Measurements from ENCODE around the gene UTF1.
A peak's percentile ranks its signal among the peaks of the same experiment; 100 is the strongest.

Gene UTF1

DNA sequence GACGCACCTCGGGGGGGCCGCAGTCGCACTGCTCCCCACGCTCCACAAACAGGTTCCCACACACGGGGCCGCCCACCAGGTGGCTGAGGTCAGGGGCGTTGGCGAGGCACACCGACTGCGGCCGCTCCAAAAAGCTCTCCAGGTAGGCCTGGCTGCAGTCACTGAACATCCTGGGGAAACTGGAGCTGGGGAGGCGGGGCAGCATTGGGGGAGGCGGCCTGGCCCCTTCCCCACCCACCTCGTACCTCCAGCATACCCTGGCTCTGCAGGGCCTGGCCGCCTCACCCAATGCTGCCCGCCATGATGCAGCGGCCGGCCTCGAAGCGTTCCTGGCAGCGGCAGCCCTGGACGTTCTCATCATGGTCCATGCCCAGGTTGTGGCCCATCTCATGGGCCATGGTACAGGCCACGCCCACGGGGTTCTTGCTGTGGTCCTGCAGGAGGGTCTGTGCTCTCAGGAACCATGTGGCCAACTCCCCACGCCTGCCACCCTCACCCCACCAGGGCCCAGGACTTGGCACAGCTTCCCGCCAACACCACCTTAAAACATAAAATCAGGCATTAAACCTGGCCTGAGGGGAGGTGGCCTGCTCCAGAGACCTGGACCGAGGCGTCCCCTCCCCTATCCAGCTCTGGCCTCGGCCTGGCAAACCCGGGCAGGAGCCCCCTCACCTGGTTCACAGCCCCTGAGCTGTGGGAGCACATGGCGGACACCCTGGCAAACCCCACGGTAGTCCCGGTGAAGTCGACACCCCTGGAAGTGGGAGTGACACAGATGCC lies 41.7 kb downstream of the UTF1 start:
- intact Hi-C loops (cut with micrococcal nuclease), result no loop called here
- no peaks in the 10 kb centered on the region for H3K27me3 Mint-ChIP-seq
- H3K27ac Mint-ChIP-seq, result no peak overlapping the region
- H3K36me3 Mint-ChIP-seq (ENCODE audit: low read depth), result peaks cover 96% of the 10 kb centered on the region
- peaks cover 35% of the 10 kb centered on the region for H3K4me1 Mint-ChIP-seq (ENCODE audit: low read depth)
- H3K4me3 Mint-ChIP-seq, result no peak overlapping the region
- H3K9me3 Mint-ChIP-seq, result no peaks in the 10 kb centered on the region

DNA sequence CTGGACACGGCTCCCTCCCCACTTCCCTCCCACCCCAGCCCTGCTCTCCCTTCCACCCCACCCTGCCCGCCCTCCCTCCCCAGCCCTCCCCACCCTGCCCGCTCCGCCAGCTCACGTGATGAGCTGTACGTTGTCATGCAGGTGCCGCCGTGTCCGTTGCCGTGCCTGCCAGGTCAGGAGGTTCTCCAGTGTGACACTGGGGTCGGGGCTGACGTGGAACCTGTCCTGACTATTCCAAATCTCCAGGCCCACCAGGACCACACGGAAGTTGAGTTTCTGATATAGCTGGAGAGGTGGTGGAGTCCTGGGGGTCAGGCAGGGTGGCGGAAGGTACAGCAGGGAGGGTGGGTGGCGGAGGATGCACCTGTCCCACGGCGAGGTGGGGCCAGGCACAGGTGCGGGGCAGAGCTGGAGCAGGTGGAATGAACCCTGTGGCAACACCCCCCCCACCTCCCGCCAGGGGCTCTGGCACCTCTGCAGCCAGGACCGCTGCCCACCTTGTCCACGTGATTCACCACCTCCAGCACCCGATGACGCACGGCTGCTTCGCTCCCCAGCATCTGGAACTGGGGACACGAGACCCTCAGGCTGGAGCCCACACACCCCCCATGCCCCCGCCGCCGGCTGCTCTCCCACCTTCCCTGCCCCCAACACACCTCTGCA lies 42.4 kb downstream of the UTF1 start:
- H3K9me3 Mint-ChIP-seq, result no peaks in the 10 kb centered on the region
- no peak overlapping the region for H3K4me3 Mint-ChIP-seq
- H3K27me3 Mint-ChIP-seq, result no peaks in the 10 kb centered on the region
- no peak overlapping the region for H3K27ac Mint-ChIP-seq
- intact Hi-C loops (cut with micrococcal nuclease), result no loop called here
- H3K4me1 Mint-ChIP-seq (ENCODE audit: low read depth), result peaks cover 41% of the 10 kb centered on the region
- peaks cover 88% of the 10 kb centered on the region for H3K36me3 Mint-ChIP-seq (ENCODE audit: low read depth)

DNA sequence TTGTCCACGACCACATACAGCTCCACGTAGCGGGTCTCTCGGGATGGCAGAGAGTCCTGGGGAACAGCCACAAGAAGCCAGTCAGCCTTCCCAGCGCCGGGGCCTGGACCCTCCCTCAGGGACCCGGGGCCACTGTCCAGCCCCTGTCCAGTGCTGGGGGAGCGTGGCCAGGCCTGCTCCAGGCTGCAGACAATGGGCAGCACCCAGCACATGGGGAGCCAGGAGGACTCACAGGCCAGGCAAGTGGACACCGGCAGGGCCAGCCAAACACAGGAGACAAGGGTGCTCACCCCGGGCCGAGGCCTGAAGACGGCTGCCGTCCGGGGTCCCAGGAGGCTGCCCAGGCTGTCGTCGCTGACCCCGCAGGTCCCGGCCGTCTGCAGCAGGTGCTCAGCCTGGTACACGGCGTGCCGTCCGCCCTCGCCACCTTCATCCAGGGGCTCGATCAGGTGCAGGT lies 43.0 kb downstream of the UTF1 start:
- Mint-ChIP-seq H3K27ac (no peak overlapping the region), H3K4me1 (ENCODE audit: low read depth) (peaks cover 46% of the 10 kb centered on the region), H3K36me3 (ENCODE audit: low read depth) (peaks cover 83% of the 10 kb centered on the region), H3K4me3 (no peak overlapping the region), H3K9me3 (no peaks in the 10 kb centered on the region), H3K27me3 (no peaks in the 10 kb centered on the region)
- intact Hi-C loops (cut with micrococcal nuclease), result no loop called here

DNA sequence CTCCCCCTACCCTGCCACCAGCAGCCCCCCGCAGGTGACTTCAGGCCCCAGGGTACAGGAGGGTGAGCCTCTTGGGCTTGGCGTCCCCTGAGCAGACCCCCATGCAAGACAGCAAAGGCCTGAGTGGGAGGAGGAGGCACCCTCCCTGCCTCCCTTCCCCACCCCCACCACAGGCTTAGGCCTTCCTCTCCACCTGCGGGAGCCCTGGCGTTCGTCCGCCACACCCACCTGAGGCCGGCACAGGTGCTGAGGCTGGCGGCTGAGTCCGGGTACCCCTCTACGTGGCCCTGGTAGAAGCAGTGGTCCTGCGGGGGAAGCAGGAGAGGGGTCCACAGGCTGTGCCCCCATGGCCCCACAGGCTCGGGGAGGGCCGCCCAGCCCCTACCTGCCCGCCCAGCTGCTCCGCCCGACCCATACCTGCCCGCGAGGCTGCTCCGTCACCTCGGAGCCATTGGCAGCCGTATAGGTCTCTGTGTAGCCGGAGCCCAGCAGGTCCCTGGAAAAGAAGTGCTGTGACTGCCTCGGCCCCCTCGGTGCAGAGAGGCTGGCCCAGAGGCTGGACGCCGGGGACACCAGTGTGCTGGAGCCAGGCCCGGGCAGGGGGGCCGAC lies 43.6 kb downstream of the UTF1 start:
- peaks cover 82% of the 10 kb centered on the region for H3K36me3 Mint-ChIP-seq (ENCODE audit: low read depth)
- peaks cover 53% of the 10 kb centered on the region for H3K4me1 Mint-ChIP-seq (ENCODE audit: low read depth)
- no peaks in the 10 kb centered on the region for H3K9me3 Mint-ChIP-seq
- peak overlapping the region; percentile 30 for H3K4me3 Mint-ChIP-seq
- intact Hi-C loops (cut with micrococcal nuclease), result no loop called here
- H3K27me3 Mint-ChIP-seq, result no peaks in the 10 kb centered on the region
- H3K27ac Mint-ChIP-seq, result no peak overlapping the region

DNA sequence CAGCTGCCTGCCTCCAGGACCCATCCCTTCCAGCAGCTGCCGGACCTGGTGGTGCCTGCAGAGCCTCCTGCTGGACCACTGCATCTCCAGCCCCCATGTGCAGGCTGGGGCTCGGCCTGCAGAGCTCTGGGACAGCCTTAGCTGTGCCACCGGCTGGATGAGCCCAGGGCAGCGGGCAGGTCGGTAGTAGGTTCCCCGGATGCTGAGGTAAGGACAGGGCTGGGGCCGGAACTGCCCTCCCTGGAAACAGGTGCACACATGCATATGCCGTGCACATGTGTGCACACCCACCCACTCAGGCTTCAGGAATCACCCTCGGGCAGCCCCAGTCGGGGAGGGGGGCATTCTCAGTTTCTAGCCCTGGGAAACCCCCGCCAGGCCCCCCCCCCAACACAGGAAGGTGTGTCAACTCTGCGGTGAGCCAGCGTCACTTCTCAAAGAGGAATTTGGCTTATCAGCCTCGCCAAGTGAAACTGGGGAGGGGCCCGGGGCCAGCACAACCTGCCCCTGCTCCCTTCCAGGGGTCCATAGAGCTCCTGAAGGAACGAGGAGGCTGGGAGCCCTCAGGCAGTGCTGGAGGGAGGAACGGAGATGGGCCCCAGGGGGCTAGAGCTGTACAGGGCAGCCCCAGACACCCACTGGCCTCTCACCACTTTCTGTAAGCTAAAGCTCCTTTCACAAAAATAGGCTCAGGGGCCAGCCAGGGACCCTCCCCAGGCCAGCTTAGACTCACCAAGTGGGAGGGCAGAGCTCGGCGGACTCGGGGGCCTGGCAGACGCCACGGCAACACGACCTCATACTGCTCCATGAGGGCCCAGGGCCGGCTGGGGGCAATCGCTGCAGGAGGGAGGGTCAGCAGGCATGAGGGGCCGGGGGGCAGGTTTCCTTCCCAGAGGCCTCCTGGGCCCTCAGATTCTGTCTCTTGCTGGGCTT lies 45.0 kb downstream of the UTF1 start:
- no peaks in the 10 kb centered on the region for H3K27me3 Mint-ChIP-seq
- peak overlapping the region; percentile 95 for H3K27ac Mint-ChIP-seq
- no peaks in the 10 kb centered on the region for H3K9me3 Mint-ChIP-seq
- H3K4me3 Mint-ChIP-seq, result peak overlapping the region; percentile 82
- peaks cover 66% of the 10 kb centered on the region for H3K4me1 Mint-ChIP-seq (ENCODE audit: low read depth)
- intact Hi-C loops (cut with micrococcal nuclease), result no loop called here
- peaks cover 82% of the 10 kb centered on the region for H3K36me3 Mint-ChIP-seq (ENCODE audit: low read depth)

DNA sequence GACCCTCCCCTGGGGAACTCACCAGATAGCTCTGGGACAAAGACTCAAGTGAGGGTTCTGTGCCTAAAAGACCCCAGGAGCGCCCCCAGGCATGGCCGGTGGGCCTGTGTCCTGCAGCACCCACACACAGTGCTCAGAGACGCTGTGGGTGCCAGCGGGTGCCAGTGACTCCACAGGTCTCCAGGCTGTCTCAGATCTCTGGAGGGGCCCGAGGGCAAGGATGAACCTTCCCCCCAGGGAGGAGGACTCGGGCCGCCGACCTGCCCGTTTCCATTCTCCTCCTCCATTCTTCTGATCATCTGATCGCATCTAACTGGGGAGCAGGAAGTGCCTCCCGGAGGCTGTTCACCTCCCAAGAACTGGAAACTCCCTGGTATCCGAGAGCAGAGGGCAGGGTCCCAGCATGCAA lies 45.7 kb downstream of the UTF1 start:
- intact Hi-C loops (cut with micrococcal nuclease), result no loop called here
- Mint-ChIP-seq H3K4me3 (peak overlapping the region; percentile 82), H3K4me1 (ENCODE audit: low read depth) (peaks cover 73% of the 10 kb centered on the region)

DNA sequence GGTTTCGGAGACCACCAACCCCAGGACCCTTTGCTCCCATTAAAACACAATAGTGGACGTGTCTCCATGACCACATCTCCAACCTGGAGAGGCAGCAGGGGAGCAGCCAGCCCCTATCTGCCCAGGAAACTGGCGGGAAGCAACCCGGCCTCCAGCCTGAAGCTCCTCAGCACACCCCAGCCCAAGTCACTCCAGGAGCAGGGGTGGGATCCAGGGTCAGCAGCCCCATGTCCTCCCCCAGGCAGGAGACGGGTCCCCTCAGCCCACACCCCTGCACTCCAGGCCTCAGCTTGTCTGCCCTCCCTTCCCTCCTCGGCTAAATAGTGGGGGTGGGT lies 46.0 kb downstream of the UTF1 start:
- Mint-ChIP-seq H3K9me3 (no peaks in the 10 kb centered on the region), H3K27me3 (no peaks in the 10 kb centered on the region), H3K4me3 (peak overlapping the region; percentile 82), H3K27ac (peak overlapping the region; percentile 95), H3K4me1 (ENCODE audit: low read depth) (peaks cover 77% of the 10 kb centered on the region), H3K36me3 (ENCODE audit: low read depth) (peaks cover 82% of the 10 kb centered on the region)
- intact Hi-C loops (cut with micrococcal nuclease), result no loop called here

More for the DNA sequence above, 45.7 kb downstream of the UTF1 start:
- H3K27me3 Mint-ChIP-seq, result no peaks in the 10 kb centered on the region
- no peaks in the 10 kb centered on the region for H3K9me3 Mint-ChIP-seq
- H3K27ac Mint-ChIP-seq, result peak overlapping the region; percentile 95
- H3K36me3 Mint-ChIP-seq (ENCODE audit: low read depth), result peaks cover 82% of the 10 kb centered on the region

DNA sequence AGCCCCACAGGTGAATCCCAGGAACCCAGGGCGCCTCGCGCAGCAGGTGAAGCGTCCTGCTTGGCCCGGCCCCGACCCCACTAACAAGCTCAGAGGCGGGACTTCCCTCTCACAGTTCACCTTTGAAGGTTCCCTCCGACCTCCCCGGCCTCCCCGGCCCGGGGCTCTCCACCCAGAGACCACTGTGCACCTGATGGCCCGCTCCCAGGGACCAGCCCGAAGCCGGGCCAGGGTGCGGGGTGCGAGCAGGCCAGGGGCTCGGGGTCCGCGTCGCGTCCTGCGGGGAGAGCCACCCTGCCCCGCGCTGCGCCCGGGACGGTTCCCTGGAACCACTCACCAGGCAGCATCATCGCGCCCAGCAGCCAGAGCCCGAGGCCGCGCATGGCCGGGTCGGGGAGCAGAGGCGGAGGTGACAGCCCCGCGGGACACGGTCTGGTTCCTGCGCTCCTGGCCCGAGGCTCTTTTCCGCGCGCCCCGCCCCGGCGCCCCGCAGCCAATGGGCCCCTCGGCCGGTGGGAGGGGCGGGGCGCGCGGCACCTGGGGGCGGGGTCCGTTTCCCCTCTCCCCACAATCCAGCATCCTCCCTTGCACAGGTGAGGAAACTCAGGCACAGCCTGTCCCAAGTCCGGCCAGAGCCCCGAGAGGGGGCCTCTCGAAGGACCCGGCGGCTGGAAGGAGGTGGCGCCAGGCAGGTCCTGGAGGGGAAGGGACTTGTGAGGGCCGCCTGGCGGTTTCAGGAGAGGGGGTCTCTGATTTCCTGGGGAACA lies 46.6 kb downstream of the UTF1 start, which contains the start of gene ADAM8:
ADAM8 (minus strand) TSS at position 434 of the 767 bp plus-strand sequence; CDS start at position 383, 51 bp downstream.
- H3K27ac Mint-ChIP-seq, result peak within 1 kb of the TSS; percentile 95
- no peaks in the 10 kb centered on the region for H3K9me3 Mint-ChIP-seq
- no peaks in the 10 kb centered on the region for H3K27me3 Mint-ChIP-seq
- peaks cover 82% of the 10 kb centered on the region for H3K36me3 Mint-ChIP-seq (ENCODE audit: low read depth)
- peak within 1 kb of the TSS; percentile 82 for H3K4me3 Mint-ChIP-seq
- peaks cover 82% of the 10 kb centered on the region for H3K4me1 Mint-ChIP-seq (ENCODE audit: low read depth)
- intact Hi-C loops (cut with micrococcal nuclease), result no loop called here

DNA sequence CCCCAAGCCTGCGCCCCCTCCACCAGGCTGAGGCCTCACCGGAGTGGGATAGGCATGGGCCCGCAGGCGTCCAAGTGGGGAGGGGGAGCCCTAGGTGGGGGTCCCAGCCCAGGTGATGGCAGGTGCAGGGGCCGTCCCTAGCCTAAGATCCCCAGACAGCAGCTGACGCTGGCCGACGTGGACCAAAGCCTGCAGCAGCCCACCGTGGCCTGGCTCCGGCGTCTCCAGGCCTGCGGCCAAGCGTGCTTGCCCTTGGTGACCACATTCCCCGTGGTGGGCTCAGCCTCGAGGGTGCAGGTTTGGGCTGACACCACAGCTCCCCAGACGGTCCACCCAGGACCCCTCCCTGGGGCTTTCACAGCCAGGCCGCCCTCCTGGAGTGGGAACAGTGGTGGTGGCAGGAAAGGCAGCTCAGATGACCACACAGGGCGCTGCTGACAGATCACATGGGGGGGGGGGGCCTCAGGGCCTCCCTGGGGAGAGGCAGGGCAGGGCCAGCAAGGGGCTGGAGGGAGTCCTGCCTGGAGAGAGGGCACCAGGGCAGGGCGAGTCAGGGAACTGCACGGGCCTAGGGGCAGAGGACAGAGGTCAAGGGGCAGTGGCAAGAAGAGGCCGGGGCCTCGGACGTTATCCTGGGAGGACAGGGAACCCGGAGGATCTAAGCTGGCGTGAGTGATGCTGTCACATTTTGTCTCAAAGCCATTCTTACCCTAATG lies 47.4 kb downstream of the UTF1 start:
- intact Hi-C loops (cut with micrococcal nuclease), result no loop called here
- Mint-ChIP-seq H3K4me1 (ENCODE audit: low read depth) (peaks cover 85% of the 10 kb centered on the region), H3K27ac (peak overlapping the region; percentile 95), H3K9me3 (no peaks in the 10 kb centered on the region), H3K27me3 (no peaks in the 10 kb centered on the region), H3K36me3 (ENCODE audit: low read depth) (peaks cover 82% of the 10 kb centered on the region), H3K4me3 (peak overlapping the region; percentile 23)

DNA sequence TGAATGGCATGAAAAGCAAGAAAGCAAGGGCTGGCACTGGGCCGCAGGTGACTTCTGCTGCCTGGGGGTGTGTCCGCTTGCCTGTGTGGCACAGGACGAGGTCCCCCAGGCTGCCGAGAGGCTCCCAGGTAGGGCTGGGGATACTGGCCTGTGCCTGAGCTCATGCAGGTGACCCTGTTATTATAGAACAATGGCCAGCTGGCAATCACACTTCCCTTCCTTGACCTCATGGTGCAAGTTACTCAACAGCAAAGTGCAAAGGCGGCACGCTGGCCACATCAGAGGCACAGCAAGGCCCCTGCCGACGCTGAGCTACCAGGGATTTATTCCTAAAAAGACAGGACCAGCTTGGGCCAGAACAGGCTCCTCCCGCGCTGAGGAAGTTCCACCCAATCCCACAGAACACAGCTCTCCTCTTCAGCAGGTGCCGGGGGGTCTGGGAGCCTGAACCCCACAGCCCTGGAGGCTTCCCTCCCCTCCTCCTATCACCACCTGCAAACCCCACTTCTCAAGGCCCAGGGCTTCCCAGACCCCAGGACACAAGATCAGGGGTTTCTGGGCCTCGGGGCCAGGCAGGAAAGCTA lies 48.1 kb downstream of the UTF1 start:
- Mint-ChIP-seq H3K4me1 (ENCODE audit: low read depth) (peaks cover 82% of the 10 kb centered on the region), H3K27ac (peak overlapping the region; percentile 95), H3K4me3 (peak overlapping the region; percentile 75), H3K36me3 (ENCODE audit: low read depth) (peaks cover 82% of the 10 kb centered on the region), H3K27me3 (no peaks in the 10 kb centered on the region), H3K9me3 (no peaks in the 10 kb centered on the region)
- intact Hi-C loops (cut with micrococcal nuclease), result loop anchor here (2.0 kb wide), 1 partner anchor 19 kb away; no protein-coding TSS in a partner anchor

DNA sequence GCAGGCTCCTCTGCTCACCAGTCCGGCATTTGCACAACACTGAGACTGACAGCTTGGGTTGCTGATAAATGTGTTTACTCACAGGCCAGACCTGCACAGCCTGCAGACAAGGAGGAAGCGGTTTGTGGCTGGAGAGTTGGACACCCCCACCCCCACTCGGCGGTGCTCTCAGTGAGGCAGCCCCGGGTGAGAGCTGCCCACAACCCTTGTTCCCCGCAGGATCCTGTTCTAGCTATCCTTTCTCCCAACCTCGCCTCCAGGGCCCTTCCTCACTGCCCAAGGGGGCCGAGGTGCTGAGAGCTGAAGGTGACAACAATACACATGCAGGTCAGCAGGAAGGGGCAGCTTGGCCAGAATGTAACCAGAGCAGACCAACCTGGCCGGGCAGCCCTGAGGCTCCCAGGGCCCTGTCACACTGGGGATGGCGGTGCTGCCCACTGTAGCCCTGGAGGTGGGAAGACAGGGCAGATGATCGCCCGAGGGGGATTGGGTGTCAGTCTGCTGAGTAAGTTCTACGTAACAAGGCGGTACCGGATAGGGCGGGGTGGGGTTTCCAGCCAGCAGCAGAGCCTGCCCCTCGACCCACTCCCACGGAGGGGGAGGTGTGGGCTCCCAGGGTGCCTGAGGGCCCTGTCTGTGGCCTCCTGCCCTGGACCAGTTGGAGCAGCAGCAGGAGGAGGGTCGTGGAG lies 48.7 kb downstream of the UTF1 start:
- Mint-ChIP-seq H3K4me3 (peak overlapping the region; percentile 75), H3K4me1 (ENCODE audit: low read depth) (peaks cover 82% of the 10 kb centered on the region), H3K36me3 (ENCODE audit: low read depth) (peaks cover 82% of the 10 kb centered on the region), H3K27ac (peak overlapping the region; percentile 95), H3K9me3 (no peaks in the 10 kb centered on the region), H3K27me3 (no peaks in the 10 kb centered on the region)
- intact Hi-C loops (cut with micrococcal nuclease), result loop anchor here (2.0 kb wide), 1 partner anchor 20 kb away; no protein-coding TSS in a partner anchor
